ENCODE measurements around the gene UBA5. TPM values are rescaled to one million over a fixed set of nuclear protein-coding genes. Genes with fewer than 3 reads are reported as not detected.

Gene UBA5
- total and polyA plus RNA-seq, 4 donors, result 15.3 to 51.9 (median 36.0) TPM

GRCh38 chr3:132716372-132716771 is 56.2 kb downstream of the UBA5 start (continued):
- TF ChIP-seq MAX (IDR thresholded peaks at IDR 0.05) (no peak), SP1 (IDR thresholded peaks at IDR 0.05) (no peak), YY1 (IDR thresholded peaks at IDR 0.05) (no peak), ATF3 (IDR thresholded peaks at IDR 0.05) (no peak)

- TF ChIP-seq GABPA (IDR thresholded peaks at IDR 0.05 in 1 of 2, conservative IDR thresholded peaks at IDR 0.05 in 1 of 2) (no peak), HNF4G (IDR thresholded peaks at IDR 0.05) (no peak), HNF4A (conservative IDR thresholded peaks at IDR 0.05) (peak in 1 of 2 donors; percentile 12), REST (IDR thresholded peaks at IDR 0.05) (no peak), MAX (IDR thresholded peaks at IDR 0.05) (no peak)
- WGBS, result 22% methylated on average over 6 of the region's 6 CpGs
- Histone ChIP-seq H3K27me3 (ENCODE audit: control insufficient read depth in 4 of 4, insufficient read depth in 4 of 4, low read length in 3 of 4) (no peaks in the 10 kb centered on the region), H3K9me3 (ENCODE audit: control insufficient read depth in 4 of 4, low read length in 3 of 4) (no peaks in the 10 kb centered on the region), H3K4me3 (ENCODE audit: low read depth in 1 of 3, low read length in 3 of 3) (peak overlapping the region in 1 of 3 donors; percentile 6), H3K36me3 (ENCODE audit: control insufficient read depth in 4 of 4, insufficient read depth in 3 of 4, low read depth in 1 of 4, low read length in 3 of 4) (peaks cover 0 to 8% (median 3%) of the 10 kb centered on the region in 4 donors), H3K9ac (ENCODE audit: low read depth in 1 of 2, low read length in 2 of 2) (no peak overlapping the region), H3K27ac (ENCODE audit: low read depth in 1 of 2, low read length in 2 of 2) (no peak overlapping the region), H3K4me1 (ENCODE audit: control insufficient read depth in 4 of 4, insufficient read depth in 4 of 4, low read length in 3 of 4) (peaks cover 10 to 24% (median 11%) of the 10 kb centered on the region in 4 donors)
- DNase-seq (ENCODE audit: low spot score), result no peak
Observed at GRCh38 chr3:132720228-132720627, 60.1 kb downstream of the UBA5 start.

GRCh38 chr3:132721479-132722164 is 61.5 kb downstream of the UBA5 start:
- H3K27me3 ChIP-seq (ENCODE audit: control insufficient read depth in 4 of 4, insufficient read depth in 4 of 4, low read length in 3 of 4), result no peaks in the 10 kb centered on the region
- 5% methylated on average over 47 of the region's 47 CpGs for WGBS

More at GRCh38 chr3:132721479-132722164, 61.5 kb downstream of the UBA5 start:
- Histone ChIP-seq H3K4me3 (ENCODE audit: low read depth in 1 of 3, low read length in 3 of 3) (peak overlapping the region; percentile 43 to 94 (median 82)), H3K4me1 (ENCODE audit: control insufficient read depth in 4 of 4, insufficient read depth in 4 of 4, low read length in 3 of 4) (peaks cover 7 to 24% (median 11%) of the 10 kb centered on the region in 4 donors), H3K36me3 (ENCODE audit: control insufficient read depth in 4 of 4, insufficient read depth in 3 of 4, low read depth in 1 of 4, low read length in 3 of 4) (peaks cover 0 to 4% (median under 1%) of the 10 kb centered on the region in 4 donors), H3K9me3 (ENCODE audit: control insufficient read depth in 4 of 4, low read length in 3 of 4) (no peaks in the 10 kb centered on the region), H3K9ac (ENCODE audit: low read depth in 1 of 2, low read length in 2 of 2) (peak overlapping the region; percentile 44 to 76), H3K27ac (ENCODE audit: low read depth in 1 of 2, low read length in 2 of 2) (peak overlapping the region; percentile 73 to 93)
- DNase-seq (ENCODE audit: low spot score), result no peak
- TF ChIP-seq HNF4A (conservative IDR thresholded peaks at IDR 0.05) (no peak), JUND (IDR thresholded peaks at IDR 0.05) (no peak), GABPA (IDR thresholded peaks at IDR 0.05 in 1 of 2, conservative IDR thresholded peaks at IDR 0.05 in 1 of 2) (no peak), ZBTB33 (IDR thresholded peaks at IDR 0.05) (no peak), SP1 (IDR thresholded peaks at IDR 0.05) (no peak), NR2F2 (IDR thresholded peaks at IDR 0.05) (no peak), MAX (IDR thresholded peaks at IDR 0.05) (no peak), CTCF (IDR thresholded peaks at IDR 0.05; ENCODE audit: low read depth, low read length, missing input control) (peak; percentile 36), RXRA (IDR thresholded peaks at IDR 0.05) (no peak), YY1 (IDR thresholded peaks at IDR 0.05) (peak; percentile 20)

All from liver (tissue), 9 donors.